Panc1 (cell line): ENCODE results near the gene AOAH.

Experiments used
- POLR2AphosphoS5 ChIP-seq: IDR thresholded peaks from 2 replicates; pipeline ENCODE4 v1.6.1; 2012; ENCODE audit warnings: mild to moderate bottlenecking, low read depth, low read length, moderate library complexity
- SIN3A ChIP-seq: IDR thresholded peaks from 2 replicates; pipeline ENCODE4 v1.6.1; 2012; ENCODE audit warnings: low read depth, mild to moderate bottlenecking, low read length, moderate library complexity, borderline replicate concordance; ENCODE audit not compliant: insufficient read depth
- TCF7L2 ChIP-seq: IDR thresholded peaks from 2 replicates; pipeline ENCODE4 v1.6.1; 2011; ENCODE audit warnings: mild to moderate bottlenecking, low read depth, low read length, inconsistent platforms
- TF ChIP-seq, protein P1 (sequence below): fragments of 450-650 bp; IDR thresholded peaks from 2 replicates; pipeline ENCODE4 v1.5.1; 2017; ENCODE audit warnings: mild to moderate bottlenecking
- TF ChIP-seq, protein P2 (sequence below), 2 experiments: IDR thresholded peaks; 2 replicates each; pipeline ENCODE4 v1.6.1; 2011 to 2012; ENCODE audit warnings: low read depth in 2 of 2, control low read depth in 1 of 2, low read length in 1 of 2, mild to moderate bottlenecking in 1 of 2, moderate library complexity in 1 of 2; ENCODE audit not compliant: insufficient read depth in 1 of 2

- TF ChIP-seq, protein P1, sequence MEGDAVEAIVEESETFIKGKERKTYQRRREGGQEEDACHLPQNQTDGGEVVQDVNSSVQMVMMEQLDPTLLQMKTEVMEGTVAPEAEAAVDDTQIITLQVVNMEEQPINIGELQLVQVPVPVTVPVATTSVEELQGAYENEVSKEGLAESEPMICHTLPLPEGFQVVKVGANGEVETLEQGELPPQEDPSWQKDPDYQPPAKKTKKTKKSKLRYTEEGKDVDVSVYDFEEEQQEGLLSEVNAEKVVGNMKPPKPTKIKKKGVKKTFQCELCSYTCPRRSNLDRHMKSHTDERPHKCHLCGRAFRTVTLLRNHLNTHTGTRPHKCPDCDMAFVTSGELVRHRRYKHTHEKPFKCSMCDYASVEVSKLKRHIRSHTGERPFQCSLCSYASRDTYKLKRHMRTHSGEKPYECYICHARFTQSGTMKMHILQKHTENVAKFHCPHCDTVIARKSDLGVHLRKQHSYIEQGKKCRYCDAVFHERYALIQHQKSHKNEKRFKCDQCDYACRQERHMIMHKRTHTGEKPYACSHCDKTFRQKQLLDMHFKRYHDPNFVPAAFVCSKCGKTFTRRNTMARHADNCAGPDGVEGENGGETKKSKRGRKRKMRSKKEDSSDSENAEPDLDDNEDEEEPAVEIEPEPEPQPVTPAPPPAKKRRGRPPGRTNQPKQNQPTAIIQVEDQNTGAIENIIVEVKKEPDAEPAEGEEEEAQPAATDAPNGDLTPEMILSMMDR = no peak
- no peak for TF ChIP-seq POLR2AphosphoS5
- TF ChIP-seq, protein P2, sequence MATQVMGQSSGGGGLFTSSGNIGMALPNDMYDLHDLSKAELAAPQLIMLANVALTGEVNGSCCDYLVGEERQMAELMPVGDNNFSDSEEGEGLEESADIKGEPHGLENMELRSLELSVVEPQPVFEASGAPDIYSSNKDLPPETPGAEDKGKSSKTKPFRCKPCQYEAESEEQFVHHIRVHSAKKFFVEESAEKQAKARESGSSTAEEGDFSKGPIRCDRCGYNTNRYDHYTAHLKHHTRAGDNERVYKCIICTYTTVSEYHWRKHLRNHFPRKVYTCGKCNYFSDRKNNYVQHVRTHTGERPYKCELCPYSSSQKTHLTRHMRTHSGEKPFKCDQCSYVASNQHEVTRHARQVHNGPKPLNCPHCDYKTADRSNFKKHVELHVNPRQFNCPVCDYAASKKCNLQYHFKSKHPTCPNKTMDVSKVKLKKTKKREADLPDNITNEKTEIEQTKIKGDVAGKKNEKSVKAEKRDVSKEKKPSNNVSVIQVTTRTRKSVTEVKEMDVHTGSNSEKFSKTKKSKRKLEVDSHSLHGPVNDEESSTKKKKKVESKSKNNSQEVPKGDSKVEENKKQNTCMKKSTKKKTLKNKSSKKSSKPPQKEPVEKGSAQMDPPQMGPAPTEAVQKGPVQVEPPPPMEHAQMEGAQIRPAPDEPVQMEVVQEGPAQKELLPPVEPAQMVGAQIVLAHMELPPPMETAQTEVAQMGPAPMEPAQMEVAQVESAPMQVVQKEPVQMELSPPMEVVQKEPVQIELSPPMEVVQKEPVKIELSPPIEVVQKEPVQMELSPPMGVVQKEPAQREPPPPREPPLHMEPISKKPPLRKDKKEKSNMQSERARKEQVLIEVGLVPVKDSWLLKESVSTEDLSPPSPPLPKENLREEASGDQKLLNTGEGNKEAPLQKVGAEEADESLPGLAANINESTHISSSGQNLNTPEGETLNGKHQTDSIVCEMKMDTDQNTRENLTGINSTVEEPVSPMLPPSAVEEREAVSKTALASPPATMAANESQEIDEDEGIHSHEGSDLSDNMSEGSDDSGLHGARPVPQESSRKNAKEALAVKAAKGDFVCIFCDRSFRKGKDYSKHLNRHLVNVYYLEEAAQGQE (IDR thresholded peaks at IDR 0.05; ENCODE audit: insufficient read depth in 1 of 2, low read depth in 2 of 2, low read length in 1 of 2) = no peak
- no peak for TF ChIP-seq TCF7L2
- TF ChIP-seq SIN3A = no peak
Measured at GRCh38 chr7:36677769-36678437, 46.4 kb downstream of the AOAH start.
